ENCODE results near the gene SLIT3. TPM values are rescaled to one million over a fixed set of nuclear protein-coding genes. Genes with fewer than 3 reads are reported as not detected.

SLIT3 gene
- total RNA-seq, 1 donor from 2014 or later: 0.22 TPM

GRCh38 chr5:168680395-168680794, 620.5 kb downstream of the SLIT3 start:
- no peaks in the 10 kb centered on the region for H3K27me3 ChIP-seq
- no peaks in the 10 kb centered on the region for H3F3A ChIP-seq (ENCODE audit: low read depth)
- H3K9me3 Mint-ChIP-seq: no peaks in the 10 kb centered on the region
- H3K27ac ChIP-seq: no peak overlapping the region
- H3K9me3 ChIP-seq (ENCODE audit: low read depth): no peaks in the 10 kb centered on the region
- peaks cover 6% of the 10 kb centered on the region for H3K27me3 Mint-ChIP-seq (ENCODE audit: insufficient read depth, low read depth)
- H3K27ac Mint-ChIP-seq: no peak overlapping the region
- H4K20me1 ChIP-seq (ENCODE audit: low read depth): no peaks in the 10 kb centered on the region
- H3K36me3 Mint-ChIP-seq: no peaks in the 10 kb centered on the region
- H3K79me2 ChIP-seq (ENCODE audit: low read depth): no peaks in the 10 kb centered on the region
- H3K4me1 ChIP-seq: no peaks in the 10 kb centered on the region
- H3K4me1 Mint-ChIP-seq: peaks cover 12% of the 10 kb centered on the region
- no peak overlapping the region for H3K4me3 Mint-ChIP-seq
- H3K36me3 ChIP-seq: no peaks in the 10 kb centered on the region
- no peak for DNase-seq (ENCODE audit: low spot score)
- H3K4me3 ChIP-seq: no peak overlapping the region
- no peak overlapping the region for H3K9ac ChIP-seq
- no peak overlapping the region for H3K4me2 ChIP-seq
- TF ChIP-seq EZH2phosphoT487 (IDR thresholded peaks at IDR 0.05) (no peak), CTCF (IDR thresholded peaks at IDR 0.05) (no peak), EZH2 (IDR thresholded peaks at IDR 0.05) (no peak)
- no peak overlapping the region for H2AFZ ChIP-seq (replicated peaks)

GRCh38 chr5:168679515-168679920, 621.4 kb downstream of the SLIT3 start:
- peak; percentile 95 for TF ChIP-seq CTCF (IDR thresholded peaks at IDR 0.05)
- TF ChIP-seq EZH2 (IDR thresholded peaks at IDR 0.05): no peak
- no peak for TF ChIP-seq EZH2phosphoT487 (IDR thresholded peaks at IDR 0.05)
- no peaks in the 10 kb centered on the region for H3F3A ChIP-seq (ENCODE audit: low read depth)
- no peaks in the 10 kb centered on the region for H3K79me2 ChIP-seq (ENCODE audit: low read depth)
- Mint-ChIP-seq H3K4me3 (no peak overlapping the region), H3K36me3 (no peaks in the 10 kb centered on the region), H3K9me3 (no peaks in the 10 kb centered on the region), H3K27ac (no peak overlapping the region), H3K27me3 (ENCODE audit: insufficient read depth, low read depth) (peaks cover 6% of the 10 kb centered on the region), H3K4me1 (peaks cover 12% of the 10 kb centered on the region)
- H3K36me3 ChIP-seq: no peaks in the 10 kb centered on the region
- H3K27ac ChIP-seq: no peak overlapping the region
- no peaks in the 10 kb centered on the region for H3K9me3 ChIP-seq (ENCODE audit: low read depth)
- peak overlapping the region; percentile 15 for H3K4me2 ChIP-seq
- no peaks in the 10 kb centered on the region for H3K4me1 ChIP-seq
- peak; percentile 91 for DNase-seq (ENCODE audit: low spot score)
- no peak overlapping the region for H3K4me3 ChIP-seq
- no peaks in the 10 kb centered on the region for H3K27me3 ChIP-seq
- no peak overlapping the region for H2AFZ ChIP-seq (replicated peaks)
- H4K20me1 ChIP-seq (ENCODE audit: low read depth): no peaks in the 10 kb centered on the region
- no peak overlapping the region for H3K9ac ChIP-seq

- no peak overlapping the region for H3K27ac Mint-ChIP-seq
Observed at GRCh38 chr5:168676501-168676900, 624.4 kb downstream of the SLIT3 start.

More at GRCh38 chr5:168676501-168676900, 624.4 kb downstream of the SLIT3 start:
- Mint-ChIP-seq H3K36me3 (no peaks in the 10 kb centered on the region), H3K9me3 (no peaks in the 10 kb centered on the region), H3K4me3 (no peak overlapping the region), H3K4me1 (peaks cover 12% of the 10 kb centered on the region), H3K27me3 (ENCODE audit: insufficient read depth, low read depth) (peaks cover 8% of the 10 kb centered on the region)
- H3K9ac ChIP-seq: no peak overlapping the region
- H2AFZ ChIP-seq (replicated peaks): no peak overlapping the region
- no peak overlapping the region for H3K4me2 ChIP-seq
- no peaks in the 10 kb centered on the region for H3K9me3 ChIP-seq (ENCODE audit: low read depth)
- no peaks in the 10 kb centered on the region for H3K79me2 ChIP-seq (ENCODE audit: low read depth)
- H3K27ac ChIP-seq: no peak overlapping the region
- H3K4me1 ChIP-seq: no peaks in the 10 kb centered on the region
- TF ChIP-seq CTCF (IDR thresholded peaks at IDR 0.05): no peak
- TF ChIP-seq EZH2 (IDR thresholded peaks at IDR 0.05): no peak
- TF ChIP-seq EZH2phosphoT487 (IDR thresholded peaks at IDR 0.05): no peak
- no peaks in the 10 kb centered on the region for H4K20me1 ChIP-seq (ENCODE audit: low read depth)
- H3K27me3 ChIP-seq: no peaks in the 10 kb centered on the region
- H3K36me3 ChIP-seq: no peaks in the 10 kb centered on the region
- DNase-seq (ENCODE audit: low spot score): no peak
- H3K4me3 ChIP-seq: no peak overlapping the region
- no peaks in the 10 kb centered on the region for H3F3A ChIP-seq (ENCODE audit: low read depth)
